GM12872 (cell line): ENCODE results near the gene RRAD.

Source experiments
- TF ChIP-seq, protein P1 (sequence below): IDR thresholded peaks from 3 replicates; pipeline ENCODE4 v1.5.1; 2011; ENCODE audit warnings: low read depth, mild to moderate bottlenecking, low read length, moderate library complexity; ENCODE audit not compliant: insufficient read depth

The RRAD gene

DNA sequence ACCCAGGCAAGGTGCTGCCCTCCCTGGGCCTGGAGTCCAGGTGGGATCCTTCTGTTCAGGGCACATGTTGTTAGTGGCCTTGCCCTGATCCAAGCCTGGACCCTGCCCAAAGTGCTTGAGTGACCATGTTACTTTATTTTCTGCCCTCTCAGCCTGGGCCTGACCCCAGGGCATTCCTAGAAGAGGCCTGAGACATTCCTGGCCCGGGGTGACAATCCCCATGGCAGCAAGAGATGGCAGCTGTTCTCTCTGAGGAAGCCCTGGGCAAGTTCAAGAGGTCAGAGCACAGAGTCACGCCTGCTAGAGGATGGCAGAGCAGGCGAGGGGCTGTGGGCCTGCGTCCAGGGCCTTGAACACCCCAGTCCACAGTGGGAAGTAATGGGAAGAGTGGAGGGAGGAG is 11.6 kb downstream of the RRAD start:
- TF ChIP-seq, protein P1, sequence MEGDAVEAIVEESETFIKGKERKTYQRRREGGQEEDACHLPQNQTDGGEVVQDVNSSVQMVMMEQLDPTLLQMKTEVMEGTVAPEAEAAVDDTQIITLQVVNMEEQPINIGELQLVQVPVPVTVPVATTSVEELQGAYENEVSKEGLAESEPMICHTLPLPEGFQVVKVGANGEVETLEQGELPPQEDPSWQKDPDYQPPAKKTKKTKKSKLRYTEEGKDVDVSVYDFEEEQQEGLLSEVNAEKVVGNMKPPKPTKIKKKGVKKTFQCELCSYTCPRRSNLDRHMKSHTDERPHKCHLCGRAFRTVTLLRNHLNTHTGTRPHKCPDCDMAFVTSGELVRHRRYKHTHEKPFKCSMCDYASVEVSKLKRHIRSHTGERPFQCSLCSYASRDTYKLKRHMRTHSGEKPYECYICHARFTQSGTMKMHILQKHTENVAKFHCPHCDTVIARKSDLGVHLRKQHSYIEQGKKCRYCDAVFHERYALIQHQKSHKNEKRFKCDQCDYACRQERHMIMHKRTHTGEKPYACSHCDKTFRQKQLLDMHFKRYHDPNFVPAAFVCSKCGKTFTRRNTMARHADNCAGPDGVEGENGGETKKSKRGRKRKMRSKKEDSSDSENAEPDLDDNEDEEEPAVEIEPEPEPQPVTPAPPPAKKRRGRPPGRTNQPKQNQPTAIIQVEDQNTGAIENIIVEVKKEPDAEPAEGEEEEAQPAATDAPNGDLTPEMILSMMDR, result no peak

DNA sequence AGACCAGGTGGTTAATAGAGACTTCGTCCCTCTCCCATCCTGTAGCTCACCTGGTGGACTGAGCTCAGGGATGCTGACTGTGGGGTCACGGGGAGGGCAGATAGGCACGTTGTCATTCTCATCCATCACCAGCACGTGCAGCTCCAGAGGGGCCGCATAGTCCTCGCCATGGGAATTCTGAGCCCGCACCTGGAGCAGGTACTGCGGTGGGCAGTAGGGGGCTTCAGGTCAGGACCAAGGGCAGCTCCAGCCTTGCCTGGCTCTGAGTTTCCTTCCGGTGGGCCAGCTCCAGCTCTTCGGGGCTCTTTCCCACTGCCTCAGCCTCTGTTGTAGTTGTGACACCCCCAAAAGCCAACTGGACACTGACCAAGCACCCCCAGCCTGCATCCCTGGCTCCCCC is 12.3 kb downstream of the RRAD start:
- TF ChIP-seq, protein P1, result no peak

DNA sequence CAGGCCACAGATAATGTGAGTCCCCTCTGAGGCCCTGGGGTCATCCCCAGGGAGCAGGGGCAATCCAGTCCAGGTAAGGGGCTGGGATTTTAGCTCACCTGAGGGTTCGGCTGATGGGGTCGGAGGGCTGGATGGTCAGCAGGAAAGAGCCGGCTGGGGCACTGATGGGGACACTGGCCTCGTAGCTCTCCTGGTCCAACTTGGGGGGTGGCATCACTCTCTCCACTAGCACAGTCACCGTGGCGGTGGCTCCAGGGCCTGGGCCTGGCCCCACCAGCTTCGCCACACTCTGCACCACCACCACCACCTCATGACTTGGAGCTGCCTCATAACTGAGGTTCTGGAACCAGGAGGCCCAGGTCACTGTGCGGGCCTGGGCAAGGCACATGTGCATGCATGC is 13.5 kb downstream of the RRAD start:
- TF ChIP-seq, protein P1, result no peak

DNA sequence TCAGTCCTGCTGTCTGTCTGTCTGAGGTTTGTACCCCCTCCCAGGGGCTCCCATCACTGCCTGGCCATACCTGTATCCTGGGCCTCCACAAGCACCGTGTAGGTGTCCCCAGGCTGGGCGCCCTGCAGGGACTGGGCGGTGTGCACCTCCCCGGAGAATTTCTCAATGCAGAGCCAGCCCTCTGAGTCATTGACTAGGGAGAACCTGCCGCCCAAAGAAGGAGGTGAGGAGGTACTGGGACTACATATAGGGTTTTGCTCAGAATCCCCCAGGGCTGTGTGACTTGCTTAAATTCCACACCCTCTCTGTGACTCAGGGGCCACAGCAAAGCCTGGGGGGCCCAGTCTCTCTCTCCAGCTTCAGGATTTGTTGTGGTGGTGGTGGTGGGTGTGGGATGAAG is 14.2 kb downstream of the RRAD start:
- TF ChIP-seq, protein P1, result no peak

DNA sequence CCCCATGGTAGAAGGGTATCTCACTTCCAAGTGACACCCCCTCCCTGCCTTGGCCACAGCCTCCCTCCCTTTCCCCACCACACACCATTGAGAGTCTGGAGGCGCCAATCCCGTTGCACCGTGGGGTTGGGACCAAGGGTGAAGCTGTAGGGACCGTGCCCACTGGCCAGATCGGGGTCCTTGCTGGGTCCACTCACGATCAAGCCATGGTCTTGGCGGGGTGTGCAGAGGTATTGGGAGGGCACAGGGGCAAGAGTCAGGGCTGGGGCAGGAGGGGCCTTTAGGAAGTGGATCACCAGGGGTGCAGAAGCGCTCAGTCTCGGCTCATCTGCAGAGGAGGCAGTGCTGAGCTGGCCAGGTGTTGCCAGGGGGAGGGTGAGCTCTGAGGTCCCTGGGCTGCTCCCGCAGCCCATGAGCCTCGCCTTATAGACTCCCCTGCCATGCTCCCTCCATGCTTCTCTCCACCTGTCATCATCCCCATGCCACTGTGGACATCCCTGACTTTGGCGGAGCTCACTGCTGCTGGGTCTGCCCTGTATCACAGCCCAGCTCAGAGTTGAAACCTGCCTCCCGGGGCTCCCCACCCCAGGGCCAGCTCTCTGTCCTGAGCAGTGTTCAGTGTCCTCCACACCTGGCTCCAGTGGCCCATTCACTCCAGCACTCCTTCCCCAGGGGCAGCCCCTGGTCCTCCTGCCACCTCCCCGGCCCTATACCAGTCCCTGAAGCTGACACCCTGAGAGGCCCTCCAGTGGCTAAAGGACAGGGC is 15.0 kb downstream of the RRAD start:
- TF ChIP-seq, protein P1, result no peak

DNA sequence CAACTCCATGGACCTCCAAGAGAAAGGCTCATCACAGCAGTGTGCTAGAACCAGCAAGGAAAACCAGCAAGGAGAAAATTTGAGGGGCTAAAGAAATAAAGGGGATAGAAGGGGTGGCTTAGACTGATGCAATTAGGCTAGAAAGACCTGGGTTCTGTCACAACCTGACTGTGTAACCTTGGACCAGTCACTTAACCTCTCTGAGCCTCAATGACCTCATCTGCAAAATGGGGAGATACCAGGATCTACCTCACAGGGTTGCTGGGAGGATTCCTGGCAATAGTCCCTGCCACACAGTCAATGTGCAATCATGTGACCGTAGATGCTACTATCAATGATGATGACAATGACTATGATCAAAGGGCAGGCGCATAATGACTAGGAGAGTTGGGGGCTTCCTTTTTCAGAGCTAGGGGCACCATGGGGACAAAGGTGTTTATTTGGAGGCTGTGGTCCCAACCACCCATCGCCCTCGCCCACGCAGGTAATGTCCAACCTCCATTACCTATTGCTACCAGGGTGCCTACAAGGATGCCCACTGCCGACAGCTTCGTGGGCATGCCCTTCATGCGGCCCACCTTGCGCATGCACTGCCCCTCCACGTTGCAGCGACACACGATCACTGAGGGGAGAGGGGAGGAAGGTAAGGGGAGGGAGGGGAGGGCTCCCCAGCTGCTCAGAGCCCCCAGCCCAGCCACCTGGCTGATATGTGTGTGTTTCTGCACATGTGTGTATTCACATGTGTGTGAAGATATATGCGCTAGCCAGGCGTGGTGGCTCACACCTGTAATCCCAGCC is 16.4 kb downstream of the RRAD start:
- TF ChIP-seq, protein P1, result no peak

DNA sequence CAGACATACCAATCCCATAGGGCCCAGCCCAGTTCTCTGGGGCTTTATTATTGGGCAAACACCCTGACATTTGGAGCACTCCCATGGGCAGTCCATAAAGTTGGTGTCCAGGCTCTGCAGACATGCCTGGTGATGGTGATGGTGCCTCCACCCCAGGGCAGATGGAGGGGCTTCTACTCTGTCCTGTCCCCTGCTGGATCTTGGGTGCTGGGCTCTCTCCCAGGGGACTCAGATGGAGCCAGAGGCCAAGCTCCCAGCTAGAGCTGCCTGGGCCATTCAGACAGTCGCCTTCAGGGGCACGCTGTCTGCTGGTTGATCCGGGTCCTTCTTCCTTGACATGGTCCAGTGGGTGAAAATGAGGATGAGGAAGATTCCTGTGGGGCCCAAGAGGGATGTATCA is 17.2 kb downstream of the RRAD start:
- TF ChIP-seq, protein P1, result no peak
